Stimulated activated CD8-positive, alpha-beta memory T cell treated with anti-CD3 and anti-CD28 coated beads, Interleukin-7, amount 100 ng/mL, for 1 hour (primary cell): Measurements from ENCODE around the gene MRPL36.

Experiments used
- DNase-seq, 2 donors: peaks; one replicate each; pipeline ENCODE4 v3.0.0-alpha.2; 2020; ENCODE audit warnings: low read depth in 2 of 2

The MRPL36 gene

GRCh38 chr5:1764606-1764960, 35.1 kb downstream of the MRPL36 start:
- DNase-seq = no peak

GRCh38 chr5:1763960-1764605, 35.6 kb downstream of the MRPL36 start:
- no peak for DNase-seq

- DNase-seq = no peak
These were observed 36.1 kb downstream of the MRPL36 start for GRCh38 chr5:1763548-1763911.

GRCh38 chr5:1762883-1763547, 36.6 kb downstream of the MRPL36 start:
- no peak for DNase-seq

- no peak for DNase-seq
These were observed 37.3 kb downstream of the MRPL36 start for GRCh38 chr5:1762121-1762882.

GRCh38 chr5:1761453-1761755, 38.2 kb downstream of the MRPL36 start:
- DNase-seq = no peak

GRCh38 chr5:1760656-1761452, 38.8 kb downstream of the MRPL36 start:
- no peak for DNase-seq

GRCh38 chr5:1760231-1760630, 39.4 kb downstream of the MRPL36 start:
- no peak for DNase-seq

- no peak for DNase-seq
These were observed 40.2 kb downstream of the MRPL36 start for GRCh38 chr5:1759378-1759970.

- DNase-seq = no peak
These were observed 41.1 kb downstream of the MRPL36 start for GRCh38 chr5:1758574-1758973.

- no peak for DNase-seq
These were observed 42.1 kb downstream of the MRPL36 start for GRCh38 chr5:1757511-1757910.

- DNase-seq = no peak
These were observed 43.2 kb downstream of the MRPL36 start for GRCh38 chr5:1756481-1756880.

GRCh38 chr5:1755321-1755949, 44.2 kb downstream of the MRPL36 start:
- no peak for DNase-seq

- no peak for DNase-seq
These were observed 45.0 kb downstream of the MRPL36 start for GRCh38 chr5:1754531-1755220.

- DNase-seq = no peak
These were observed 46.1 kb downstream of the MRPL36 start for GRCh38 chr5:1753490-1753889.

GRCh38 chr5:1752881-1753280, 46.8 kb downstream of the MRPL36 start:
- DNase-seq = no peak

GRCh38 chr5:1751864-1752822, 47.5 kb downstream of the MRPL36 start:
- no peak for DNase-seq

- no peak for DNase-seq
These were observed 48.4 kb downstream of the MRPL36 start for GRCh38 chr5:1751026-1751863.

- no peak for DNase-seq
These were observed 49.2 kb downstream of the MRPL36 start for GRCh38 chr5:1750469-1750868.
